A549 (cell line): Measurements from ENCODE around the gene SLC22A23. TPM values are rescaled to one million over a fixed set of nuclear protein-coding genes. Genes with fewer than 3 reads are reported as not detected.
"Not testable (repeated sequence)": the region's sequence is repeated elsewhere in the genome, so short reads cannot be mapped to it uniquely, and the experiment has no call there.

Experiments
- ATAC-seq, 2 experiments: fragments of 200-7000 bp in 1 of 2; fragments of >200 bp in 1 of 2; cut with Nextera tagmentation in 1 of 2; cut with Tn5 transposase in 1 of 2; 3 replicates each; pipeline versions ENCODE4 v1.8.0 to v1.9.1; 2018 to 2020; ENCODE audit warnings: mild to moderate bottlenecking in 1 of 2, moderate library complexity in 1 of 2
- CTCF ChIA-PET: fragments of 300-600 bp; sonication (Branson Sonifier 250); formaldehyde crosslinking; extraction: SDS; loops from one replicate; lab custom pipeline; 2021; ENCODE audit warnings: antibody characterized with exemption, inconsistent platforms; lab: Yijun Ruan, JAX
- POLR2A ChIA-PET: fragments of 350-600 bp; formaldehyde crosslinking; extraction: SDS; loops from one replicate; lab custom pipeline; 2021; ENCODE audit warnings: antibody characterized with exemption, inconsistent platforms; lab: Yijun Ruan, JAX
- DNase-seq, 2 experiments: peaks; one replicate each; pipeline versions ENCODE4 v3.0.0 to v3.0.0-alpha.2; 2011 to 2016; ENCODE audit warnings: low read depth in 1 of 2, low spot score in 1 of 2
- FAIRE-seq: peaks from 2 replicates; lab custom pipeline; 2011; peaks lifted over from hg19 to GRCh38; lab: Jason Lieb, UNC
- H3K27ac ChIP-seq, 2 experiments: fragments of >200 bp; sonication (Bioruptor Twin); formaldehyde crosslinking; 3 replicates each; pipeline ENCODE4 v1.5.1; 2016 to 2017
- H3K4me1 ChIP-seq: fragments of >200 bp; sonication (Bioruptor Twin); formaldehyde crosslinking; 3 replicates; pipeline ENCODE4 v1.6.1; 2016
- H3K4me2 ChIP-seq: fragments of >200 bp; sonication (Bioruptor Twin); formaldehyde crosslinking; 3 replicates; pipeline ENCODE4 v1.6.1; 2016
- H3K4me3 ChIP-seq: fragments of >200 bp; sonication (Bioruptor Twin); formaldehyde crosslinking; 3 replicates; pipeline ENCODE4 v1.5.1; 2016
- H3K9me3 ChIP-seq: fragments of >200 bp; sonication (Bioruptor Twin); formaldehyde crosslinking; 3 replicates; pipeline ENCODE4 v1.6.1; 2016
- ATOH8 ChIP-seq: fragments of 250-450 bp; sonication (Bioruptor Pico); IDR thresholded peaks from 2 replicates; pipeline ENCODE4 v1.5.0; 2020; ENCODE audit warnings: low read depth, mild to moderate bottlenecking, moderate library complexity
- BCL3 ChIP-seq: fragments of >200 bp; sonication (Bioruptor Twin); formaldehyde crosslinking; IDR thresholded peaks from 3 replicates; pipeline ENCODE4 v1.6.1; 2016
- CBX2 ChIP-seq: fragments of 200-600 bp; sonication (generic); IDR thresholded peaks from 2 replicates; pipeline ENCODE4 v1.6.1; 2016; ENCODE audit warnings: low read depth, mild to moderate bottlenecking, borderline replicate concordance
- CBX8 ChIP-seq: fragments of 200-600 bp; sonication (generic); IDR thresholded peaks from 2 replicates; pipeline ENCODE4 v1.6.1; 2016
- CEBPB ChIP-seq, 2 experiments: fragments of >200 bp in 1 of 2; sonication (Bioruptor Twin) in 1 of 2; formaldehyde crosslinking in 1 of 2; IDR thresholded peaks; 2 replicates each; pipeline ENCODE4 v1.6.1; 2012 to 2016
- CHD2 ChIP-seq: fragments of 150-350 bp; IDR thresholded peaks from 2 replicates; pipeline ENCODE4 v1.6.1; 2014; ENCODE audit warnings: low read length; ENCODE audit not compliant: partially characterized antibody
- CHD4 ChIP-seq: fragments of 200-600 bp; sonication (generic); IDR thresholded peaks from 2 replicates; pipeline ENCODE4 v1.6.1; 2016; ENCODE audit warnings: antibody characterized with exemption, mild to moderate bottlenecking, borderline replicate concordance
- EHMT2 ChIP-seq: fragments of 200-600 bp; sonication (generic); IDR thresholded peaks from 2 replicates; pipeline ENCODE4 v1.6.1; 2016; ENCODE audit warnings: antibody characterized with exemption, low read depth, mild to moderate bottlenecking, moderate library complexity
- HOXA7 ChIP-seq: fragments of 250-450 bp; sonication (Bioruptor Pico); IDR thresholded peaks from 2 replicates; pipeline ENCODE4 v1.5.0; 2020; ENCODE audit warnings: mild to moderate bottlenecking, moderate library complexity
- HOXB5 ChIP-seq: fragments of 250-450 bp; sonication (Bioruptor Pico); IDR thresholded peaks from 2 replicates; pipeline ENCODE4 v1.5.0; 2020; ENCODE audit warnings: mild to moderate bottlenecking, moderate library complexity
- KDM1A ChIP-seq: fragments of 200-600 bp; sonication (generic); IDR thresholded peaks from 2 replicates; pipeline ENCODE4 v1.6.1; 2016; ENCODE audit warnings: low read depth, mild to moderate bottlenecking
- MAZ ChIP-seq: fragments of 150-350 bp; IDR thresholded peaks from 2 replicates; pipeline ENCODE4 v1.6.1; 2014; ENCODE audit warnings: antibody characterized with exemption, low read depth, low read length, borderline replicate concordance
- PHF8 ChIP-seq: fragments of 200-600 bp; sonication (generic); IDR thresholded peaks from 2 replicates; pipeline ENCODE4 v1.6.1; 2016; ENCODE audit warnings: low read depth, mild to moderate bottlenecking, antibody characterized with exemption, moderate library complexity, borderline replicate concordance
- POLR2A ChIP-seq: IDR thresholded peaks from 2 replicates; pipeline ENCODE4 v1.6.1; 2012; ENCODE audit warnings: mild to moderate bottlenecking, low read length
- RARB ChIP-seq: fragments of 250-450 bp; sonication (Bioruptor Pico); IDR thresholded peaks from 2 replicates; pipeline ENCODE4 v1.8.0; 2021; ENCODE audit warnings: mild to moderate bottlenecking, moderate library complexity
- REST ChIP-seq: fragments of 200-600 bp; sonication (generic); IDR thresholded peaks from 2 replicates; pipeline ENCODE4 v1.6.1; 2016; ENCODE audit warnings: antibody characterized with exemption, mild to moderate bottlenecking, moderate library complexity
- ZFP36 ChIP-seq: fragments of 450-650 bp; IDR thresholded peaks from 2 replicates; pipeline ENCODE4 v1.6.1; 2014; ENCODE audit warnings: borderline replicate concordance; ENCODE audit not compliant: partially characterized antibody
- WGBS: methylation state at CpG from one replicate; pipeline ENCODE4 v1.1.6; 2017; ENCODE audit errors: missing lambda C conversion rate; 5-methylcytosine and 5-hydroxymethylcytosine counted together
- polyA plus RNA-seq, 4 experiments: library from polyadenylated mRNA; depleted of rRNA in 3 of 4; stranded (reverse); fragments of >200 nt; fragmentation: RNase III in 1 of 4; extraction: RNeasy Plus Mini Kit Qiagen cat#74134 plus additional on column Dnase treatment in 1 of 4; gene quantifications; 2 replicates in 3 of 4; 3 replicates in 1 of 4; pipeline ENCODE4 v1.2.3, GENCODE V29; 2011 to 2017

SLC22A23 gene
- polyA plus RNA-seq, 2 of the 4 experiments (the other 2 are of a cell fraction) = 4.4 to 6.2 TPM

- Histone ChIP-seq H3K4me1 (peaks cover 51% of the 10 kb centered on the region), H3K4me2 (no peak overlapping the region), H3K27ac (0 out of 6 replicates have a peak overlapping the region, but pooled peaks of 1 of the 2 experiments have one; percentile 2), H3K9me3 (no peaks in the 10 kb centered on the region), H3K4me3 (no peak overlapping the region)
- ATAC-seq = no peak
- no peak for DNase-seq
- 81% methylated on average over 6 of the region's 6 CpGs for WGBS
- TF ChIP-seq RARB (CRISPR knock-in tag) = no peak
- TF ChIP-seq CHD4 = no peak
- no peak for TF ChIP-seq MAZ
- TF ChIP-seq ZFP36 = no peak
- no peak for TF ChIP-seq CHD2
- TF ChIP-seq CBX8 = no peak
- TF ChIP-seq ATOH8 (CRISPR knock-in tag) = no peak
- no peak for TF ChIP-seq EHMT2
- no peak for TF ChIP-seq HOXA7 (CRISPR knock-in tag)
- TF ChIP-seq POLR2A = no peak
- no peak for TF ChIP-seq PHF8
- TF ChIP-seq CBX2 = no peak
- TF ChIP-seq BCL3 = no peak
- no peak for TF ChIP-seq CEBPB (IDR thresholded peaks at IDR 0.05)
- no peak for TF ChIP-seq REST
- no peak for TF ChIP-seq KDM1A
- TF ChIP-seq HOXB5 (CRISPR knock-in tag) = no peak
- ChIA-PET POLR2A (no interaction called here), CTCF (interaction anchor here (1.7 kb wide), 1 partner anchor 347 kb away, joined by 4 read pairs; no protein-coding TSS in a partner anchor)
- no peak for FAIRE-seq
These were observed 71.1 kb downstream of the SLC22A23 start for GRCh38 chr6:3385660-3386151.

- 0 out of 6 replicates have a peak overlapping the region, but pooled peaks of 1 of the 2 experiments have one; percentile 2 for H3K27ac ChIP-seq
- H3K4me3 ChIP-seq, H3K9me3 ChIP-seq, FAIRE-seq, POLR2A ChIA-PET, ATAC-seq, H3K4me2 ChIP-seq, DNase-seq: not testable (repeated sequence)
- WGBS = 88% methylated on average over 4 of the region's 4 CpGs
- H3K4me1 ChIP-seq = peaks cover 51% of the 10 kb centered on the region
- CTCF ChIA-PET = interaction anchor here (1.7 kb wide), 1 partner anchor 347 kb away, joined by 4 read pairs; no protein-coding TSS in a partner anchor
These were observed 71.7 kb downstream of the SLC22A23 start for GRCh38 chr6:3385181-3385580.
